HG02938 (cell line): ENCODE data around the gene GOLGA6L2.
"Not testable (repeated sequence)": the region's sequence is repeated elsewhere in the genome, so short reads cannot be mapped to it uniquely, and the experiment has no call there.

ENCODE experiments used
- ATAC-seq: cut with Tn5 transposase; IDR thresholded peaks from one replicate; pipeline ENCODE4 v1.9.1; 2021; ENCODE audit warnings: mild to moderate bottlenecking, moderate library complexity; ENCODE audit not compliant: unreplicated experiment

Gene GOLGA6L2

GRCh38 chr15:23424111-23424904 lies 22.7 kb downstream of the GOLGA6L2 start:
- no peak for ATAC-seq

GRCh38 chr15:23422946-23423708 lies 23.9 kb downstream of the GOLGA6L2 start:
- no peak for ATAC-seq

- ATAC-seq = no peak
Observed at GRCh38 chr15:23422099-23422945, 24.7 kb downstream of the GOLGA6L2 start.

- ATAC-seq = no peak
Observed at GRCh38 chr15:23420806-23421575, 26.1 kb downstream of the GOLGA6L2 start.

GRCh38 chr15:23416349-23417276 lies 30.4 kb downstream of the GOLGA6L2 start:
- no peak for ATAC-seq

- not testable (repeated sequence) for ATAC-seq
Observed at GRCh38 chr15:23415866-23416265, 31.2 kb downstream of the GOLGA6L2 start.

GRCh38 chr15:23415321-23415865 lies 31.6 kb downstream of the GOLGA6L2 start:
- no peak for ATAC-seq

- ATAC-seq = not testable (repeated sequence)
Observed at GRCh38 chr15:23412881-23413600, 34.0 kb downstream of the GOLGA6L2 start.

GRCh38 chr15:23411841-23412240 lies 35.2 kb downstream of the GOLGA6L2 start:
- no peak for ATAC-seq

- no peak for ATAC-seq
Observed at GRCh38 chr15:23403550-23403949, 43.5 kb downstream of the GOLGA6L2 start.

GRCh38 chr15:23402544-23402943 lies 44.5 kb downstream of the GOLGA6L2 start:
- no peak for ATAC-seq

GRCh38 chr15:23402140-23402539 lies 44.9 kb downstream of the GOLGA6L2 start:
- ATAC-seq = no peak

GRCh38 chr15:23401627-23402026 lies 45.4 kb downstream of the GOLGA6L2 start:
- no peak for ATAC-seq

- ATAC-seq = not testable (repeated sequence)
Observed at GRCh38 chr15:23399207-23399606, 47.8 kb downstream of the GOLGA6L2 start.

GRCh38 chr15:23398357-23398756 lies 48.7 kb downstream of the GOLGA6L2 start:
- ATAC-seq = not testable (repeated sequence)

GRCh38 chr15:23397779-23398178 lies 49.3 kb downstream of the GOLGA6L2 start:
- no peak for ATAC-seq

- no peak for ATAC-seq
Observed at GRCh38 chr15:23395832-23396231, 51.2 kb downstream of the GOLGA6L2 start.

- no peak for ATAC-seq
Observed at GRCh38 chr15:23395030-23395692, 51.9 kb downstream of the GOLGA6L2 start.
